Right renal cortex interstitium (tissue), 3 donors: Measurements from ENCODE around the gene CDCA8. TPM values are rescaled to one million over a fixed set of nuclear protein-coding genes. Genes with fewer than 3 reads are reported as not detected.
"Not testable (repeated sequence)": the region's sequence is repeated elsewhere in the genome, so short reads cannot be mapped to it uniquely, and the experiment has no call there.

ENCODE experiments used
- DNase-seq, 3 donors: peaks; one replicate each; pipeline ENCODE4 v3.0.0-alpha.2; 2013; ENCODE audit warnings: low read depth in 3 of 3, low spot score in 2 of 3
- polyA plus RNA-seq, 3 donors: library from polyadenylated mRNA; unstranded; fragments of 120-200 nt; gene quantifications; one replicate each; pipeline ENCODE4 v1.2.1, GENCODE V29; 2013; ENCODE audit not compliant: insufficient read length in 3 of 3

The CDCA8 gene
- polyA plus RNA-seq, 3 donors: 18.0 to 18.8 (median 18.3) TPM

DNA sequence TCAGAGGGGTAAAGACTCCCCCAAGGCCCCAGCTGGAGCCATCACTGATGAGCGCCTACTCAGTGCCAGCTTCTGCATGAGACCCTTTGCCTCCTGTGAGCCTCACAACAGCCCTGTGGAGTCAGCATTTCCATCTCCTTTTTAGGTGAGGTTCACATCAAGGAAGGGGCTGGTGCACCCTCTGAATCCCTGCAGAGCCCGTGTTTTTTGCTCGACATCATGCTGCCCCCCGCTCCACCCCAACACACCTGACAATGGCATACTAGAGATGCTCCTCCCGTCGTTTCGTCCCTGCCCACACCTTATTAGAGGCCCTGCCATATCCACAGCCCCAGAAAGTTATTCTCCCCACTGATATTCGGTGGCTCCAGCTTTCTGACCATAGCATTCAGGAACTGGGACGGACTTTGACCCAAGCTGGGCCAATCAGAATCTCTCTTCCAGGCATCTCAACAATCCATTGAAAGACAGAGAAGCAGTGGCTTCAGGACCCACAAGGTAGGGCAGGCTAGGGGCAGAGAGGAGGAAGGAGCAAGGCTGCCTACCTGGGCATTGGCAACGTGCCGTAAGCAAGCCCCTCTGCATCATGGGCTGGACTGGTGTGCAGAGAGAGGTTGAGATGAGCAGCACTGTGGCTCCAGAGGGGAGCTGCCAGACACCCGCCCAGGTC is 39.9 kb downstream of the CDCA8 start:
- no peak for DNase-seq

DNA sequence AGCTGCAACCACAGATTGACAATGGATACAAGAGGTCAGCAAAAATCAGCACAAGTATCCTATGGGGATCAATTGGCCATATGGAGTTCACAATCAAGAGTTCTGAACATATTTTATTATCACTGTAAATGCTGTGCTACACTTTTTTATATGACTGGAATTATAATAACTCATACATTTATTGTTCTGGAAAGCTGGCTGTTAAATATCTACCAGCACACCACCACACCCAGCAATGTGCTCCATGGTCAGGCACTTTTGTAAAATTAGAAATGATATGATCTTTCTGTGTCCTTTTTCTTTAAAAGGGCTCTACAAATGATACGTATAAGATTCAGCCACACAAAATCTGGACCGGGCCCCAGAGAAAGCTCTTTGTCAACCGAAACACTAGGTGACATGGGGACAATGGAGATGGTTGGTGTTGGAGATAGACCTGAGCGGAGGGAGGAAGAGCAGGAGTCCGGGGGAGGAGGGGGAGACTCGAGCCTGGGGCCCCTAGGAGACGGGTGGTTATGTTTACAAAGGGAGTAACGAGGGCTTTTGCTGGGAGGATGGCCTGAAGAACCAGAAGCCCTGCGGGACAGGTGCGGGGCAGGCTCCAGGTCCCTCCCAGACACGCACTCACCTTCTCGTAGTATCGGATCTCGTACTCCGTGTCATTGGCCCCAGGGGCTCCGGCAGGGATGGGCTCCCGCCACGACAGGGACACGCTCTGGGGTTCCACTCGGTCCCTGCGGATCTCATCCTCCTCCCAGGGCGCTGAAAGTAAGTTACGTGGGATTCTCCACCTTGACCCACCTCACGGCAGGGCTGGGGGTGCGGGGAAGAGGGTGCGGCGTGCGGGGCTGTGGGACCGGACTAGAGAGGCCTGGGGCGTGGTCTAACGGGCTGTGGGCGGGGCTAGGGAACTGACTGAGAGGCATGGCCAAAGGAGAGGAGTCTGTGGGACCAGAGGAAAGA is 42.6 kb downstream of the CDCA8 start:
- DNase-seq: no peak

DNA sequence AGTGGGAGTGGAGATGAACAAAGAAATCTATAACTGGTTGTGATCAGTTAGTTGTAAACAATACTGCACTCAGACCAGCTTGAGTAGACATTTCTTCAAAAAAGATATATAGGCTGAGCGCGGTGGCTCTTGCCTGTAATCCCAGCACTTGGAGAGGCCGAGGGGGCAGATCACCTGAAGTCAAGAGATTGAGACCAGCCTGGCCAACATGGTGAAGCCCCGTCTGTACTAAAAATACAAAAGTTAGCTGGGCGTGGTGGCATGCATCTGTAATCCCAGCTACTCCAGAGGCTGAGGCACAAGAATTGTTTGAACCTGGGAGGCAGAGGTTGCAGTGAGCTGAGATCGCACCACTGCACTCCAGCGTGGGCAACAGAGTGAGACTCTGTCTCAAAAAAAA is 45.7 kb downstream of the CDCA8 start:
- DNase-seq: not testable (repeated sequence)

DNA sequence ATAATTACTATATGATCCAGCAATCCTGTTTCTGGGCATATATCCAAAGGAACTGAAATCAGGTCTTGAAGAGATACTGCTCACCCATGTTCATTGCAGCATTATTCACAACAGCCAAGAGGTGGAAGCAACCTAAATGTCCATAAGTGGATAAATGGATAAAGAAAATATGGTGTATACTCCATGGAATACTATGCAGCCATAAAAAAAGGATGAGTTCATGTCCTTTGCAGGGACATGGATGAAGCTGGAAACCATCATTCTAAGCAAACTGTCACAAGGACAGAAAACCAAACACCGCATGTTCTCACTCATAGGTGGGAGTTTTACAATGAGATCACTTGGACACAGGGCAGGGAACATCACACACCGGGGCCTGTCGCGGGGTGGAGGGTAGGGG is 46.3 kb downstream of the CDCA8 start:
- DNase-seq: not testable (repeated sequence)

DNA sequence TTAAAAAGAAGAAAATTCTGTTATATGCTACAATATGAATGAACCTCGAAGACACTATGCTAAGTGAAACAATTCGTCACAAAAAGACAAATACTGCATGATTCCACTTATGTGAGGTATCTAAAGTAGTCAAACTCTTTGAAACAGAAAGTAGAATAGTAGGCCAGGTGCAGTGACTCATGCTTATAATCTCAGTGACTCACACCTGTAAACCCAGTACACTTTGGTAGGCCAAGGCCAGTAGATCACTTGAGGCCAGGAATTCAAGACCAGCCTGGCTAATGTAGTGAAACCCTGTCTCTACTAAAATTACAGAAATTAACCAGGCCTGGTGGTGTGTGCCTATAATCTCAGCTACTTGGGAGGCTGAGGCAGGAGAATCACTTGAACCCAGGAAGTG is 46.9 kb downstream of the CDCA8 start:
- no peak for DNase-seq

DNA sequence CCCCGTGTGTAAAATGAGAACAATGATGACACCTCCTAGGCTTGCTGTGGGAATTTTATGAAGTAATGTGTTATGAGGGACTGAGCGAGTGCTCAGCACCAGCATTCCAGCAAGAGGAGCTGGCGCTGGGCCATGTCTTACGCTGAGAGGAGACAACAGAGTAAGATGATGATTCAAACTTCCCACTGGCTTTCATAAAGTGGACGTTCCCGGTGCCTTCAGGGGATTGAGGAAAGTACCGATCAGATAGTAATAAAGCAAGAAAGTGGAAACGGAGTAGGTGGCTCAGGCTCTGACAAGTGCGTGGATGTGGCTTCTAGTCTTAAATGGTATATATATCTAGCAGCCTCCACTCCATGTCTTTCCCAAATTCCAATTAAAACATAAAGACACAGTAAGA is 48.8 kb downstream of the CDCA8 start:
- no peak for DNase-seq

GRCh38 chr1:37741662-37742061 is 49.3 kb downstream of the CDCA8 start:
- no peak for DNase-seq

- DNase-seq: no peak
These were observed 54.5 kb downstream of the CDCA8 start for GRCh38 chr1:37746806-37747205.

DNA sequence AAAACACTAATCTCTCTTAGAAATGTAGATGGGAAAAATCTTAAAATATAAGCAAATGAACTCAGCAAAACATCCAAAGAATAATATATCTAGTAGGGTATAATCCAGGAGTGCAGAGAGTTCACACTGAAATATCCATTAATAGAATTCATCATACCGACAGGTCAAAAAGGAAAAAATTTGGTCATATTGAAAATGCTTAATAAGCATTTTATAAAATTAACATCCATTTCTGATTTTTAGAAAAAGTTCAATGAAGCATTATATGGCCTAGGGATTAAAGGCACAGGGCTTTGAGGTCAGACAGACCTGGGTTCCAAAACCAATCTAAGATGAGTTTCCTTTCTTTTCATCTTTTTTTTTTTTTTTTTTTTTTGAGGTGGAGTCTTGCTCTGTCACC is 56.2 kb downstream of the CDCA8 start:
- no peak for DNase-seq

GRCh38 chr1:37752213-37752582 is 59.9 kb downstream of the CDCA8 start:
- no peak for DNase-seq

GRCh38 chr1:37752583-37753471 is 60.5 kb downstream of the CDCA8 start:
- peak in 1 of 3 donors; percentile 3 for DNase-seq

DNA sequence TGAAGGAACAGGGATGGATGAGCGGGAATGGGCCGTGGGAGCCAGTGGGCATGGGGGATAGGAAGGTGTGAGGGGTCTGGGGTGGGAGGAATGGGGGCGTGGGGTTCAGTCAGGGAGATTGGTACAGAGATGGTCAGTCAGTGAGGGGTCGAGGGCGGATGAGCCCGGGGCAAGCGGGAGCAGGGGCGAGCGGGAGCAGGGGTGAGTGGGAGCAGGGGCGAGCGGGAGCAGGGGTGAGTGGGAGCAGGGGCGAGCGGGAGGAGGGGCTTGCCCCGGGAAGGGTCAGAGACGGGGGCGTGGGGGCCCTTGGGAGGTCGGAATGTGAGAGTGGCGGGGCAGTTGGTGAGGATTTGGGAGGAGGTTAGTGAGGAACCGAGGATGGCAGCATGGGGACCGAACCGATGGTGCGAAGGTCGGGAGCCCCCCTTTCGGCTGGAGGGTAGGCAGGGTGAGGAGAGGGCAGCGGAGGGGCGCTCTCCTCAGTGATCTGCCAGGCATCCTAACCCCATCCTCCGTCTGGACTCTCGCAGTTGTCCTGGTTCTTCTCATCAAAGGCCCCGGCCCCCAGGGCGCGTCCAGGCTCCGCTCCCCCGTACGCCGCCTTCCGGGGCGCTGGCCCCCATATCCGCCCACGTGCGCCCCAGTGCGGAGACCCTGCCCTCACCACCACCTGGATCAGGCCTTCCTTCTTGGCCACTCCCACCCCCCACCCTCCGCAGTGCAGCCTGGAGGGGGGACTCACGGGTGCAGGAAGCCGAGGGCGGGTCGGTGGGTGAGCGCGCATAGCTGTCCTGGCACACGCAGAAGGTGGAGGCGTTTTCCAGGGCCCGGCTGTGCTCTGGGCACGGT is 61.4 kb downstream of the CDCA8 start:
- DNase-seq: no peak

DNA sequence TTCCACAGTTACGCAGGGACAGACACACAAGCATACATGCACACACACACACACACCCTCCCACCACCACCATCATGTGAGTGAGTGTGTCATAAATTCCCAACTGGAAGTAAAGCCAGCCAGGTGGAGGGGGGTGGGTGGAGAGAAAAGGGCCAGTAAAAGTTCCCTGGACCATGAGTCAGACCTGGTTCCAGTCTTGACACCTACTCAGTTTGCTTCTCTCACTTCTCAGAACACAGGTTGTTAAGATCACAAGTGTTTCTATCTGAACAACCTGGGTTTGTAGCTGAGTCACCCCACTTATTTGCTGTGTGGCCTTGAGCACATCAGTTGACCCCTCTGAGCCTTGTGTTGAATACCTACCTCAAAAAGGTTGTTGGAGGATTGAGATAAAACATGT is 63.0 kb downstream of the CDCA8 start:
- no peak for DNase-seq

- DNase-seq: no peak
These were observed 63.7 kb downstream of the CDCA8 start for GRCh38 chr1:37755951-37756560.

Other genes starting within 250 kb of the CDCA8 start
- gene ZC3H12A, start 217.9 kb upstream of the CDCA8 start, polyA plus RNA-seq: 1 to 10 TPM; 1.1 to 2.1 (median 1.7) TPM
- 100 to 1,000 TPM in 2 of 3 donors, 10 to 100 TPM in 1; 94.2 to 109 (median 102) TPM for gene MEAF6, start 177.8 kb upstream of the CDCA8 start, polyA plus RNA-seq
- 10 to 100 TPM; 13.4 to 15.1 (median 13.4) TPM for gene SNIP1, start 138.2 kb upstream of the CDCA8 start, polyA plus RNA-seq
- gene DNALI1, start 135.6 kb upstream of the CDCA8 start, polyA plus RNA-seq: 10 to 100 TPM; 64.4 to 71.2 (median 66.9) TPM
- gene GNL2, start 96.6 kb upstream of the CDCA8 start, polyA plus RNA-seq: 10 to 100 TPM; 79.7 to 90.0 (median 85.8) TPM
- gene RSPO1, start 57.6 kb upstream of the CDCA8 start, polyA plus RNA-seq: 1 to 10 TPM; 4.1 to 6.3 (median 5.6) TPM
- gene EPHA10, start 72.6 kb downstream of the CDCA8 start, polyA plus RNA-seq: under 1 TPM; 0.06 to 0.11 (median 0.08) TPM
- 1 to 10 TPM; 3.7 to 4.9 (median 4.7) TPM for gene MANEAL, start 101.3 kb downstream of the CDCA8 start, polyA plus RNA-seq
- gene C1orf122, start 115.3 kb downstream of the CDCA8 start, polyA plus RNA-seq: 10 to 100 TPM; 18.0 to 25.1 (median 21.3) TPM
- 10 to 100 TPM; 13.1 to 14.0 (median 13.4) TPM for gene YRDC, start 115.7 kb downstream of the CDCA8 start, polyA plus RNA-seq
- 1 to 10 TPM; 8.5 to 9.7 (median 8.8) TPM for gene MTF1, start 167.1 kb downstream of the CDCA8 start, polyA plus RNA-seq